K562 (cell line): ENCODE results near the gene MCM7. TPM values are rescaled to one million over a fixed set of nuclear protein-coding genes. Genes with fewer than 3 reads are reported as not detected.

ENCODE experiments used
- ATF6 ChIP-seq: sonication (generic); formaldehyde crosslinking; IDR thresholded peaks from 2 replicates; pipeline ENCODE4 v1.4.0; 2020; ENCODE audit warnings: mild to moderate bottlenecking, missing genetic modification reagents
- BRD9 ChIP-seq: fragments of 450-650 bp; IDR thresholded peaks from 2 replicates; pipeline ENCODE4 v1.6.1; 2018; ENCODE audit warnings: low read depth; ENCODE audit not compliant: partially characterized antibody
- CBFA2T2 ChIP-seq: fragments of 450-650 bp; conservative IDR thresholded peaks from 2 replicates; pipeline ENCODE4 v1.6.1; 2017; ENCODE audit warnings: mild to moderate bottlenecking
- FOXP1 ChIP-seq: sonication (generic); formaldehyde crosslinking; IDR thresholded peaks from 2 replicates; pipeline ENCODE4 v1.8.0; 2022; ENCODE audit warnings: mild to moderate bottlenecking, missing genetic modification reagents
- HDAC1 ChIP-seq, 2 experiments: fragments of 450-650 bp; IDR thresholded peaks; 2 replicates each; pipeline ENCODE4 v1.6.1; 2016 to 2017; ENCODE audit warnings: inconsistent platforms in 1 of 2, mild to moderate bottlenecking in 1 of 2, moderate library complexity in 1 of 2
- MAZ ChIP-seq, 2 experiments: fragments of 450-650 bp in 1 of 2; sonication (generic) in 1 of 2; formaldehyde crosslinking; IDR thresholded peaks in 1 of 2; conservative IDR thresholded peaks in 1 of 2; 2 replicates each; pipeline versions ENCODE4 v1.4.0 to v1.5.0; 2020; ENCODE audit warnings: mild to moderate bottlenecking in 1 of 2, missing genetic modification reagents in 1 of 2
- PHB ChIP-seq: fragments of 250-450 bp; sonication (Bioruptor Pico); IDR thresholded peaks from 2 replicates; pipeline ENCODE4 v1.5.0; 2021
- RNF2 ChIP-seq: sonication (generic); IDR thresholded peaks from 2 replicates; pipeline ENCODE4 v1.6.1; 2016
- SAP30 ChIP-seq: fragments of 200-600 bp; sonication (generic); IDR thresholded peaks from 2 replicates; pipeline ENCODE4 v1.6.1; 2012; ENCODE audit warnings: borderline replicate concordance, low read depth, mild to moderate bottlenecking, moderate library complexity, low read length, control low read depth, inconsistent platforms; ENCODE audit not compliant: insufficient read depth, poor library complexity, severe bottlenecking
- TCF3 ChIP-seq: sonication (generic); formaldehyde crosslinking; IDR thresholded peaks from 2 replicates; pipeline ENCODE4 v1.4.0; 2020; ENCODE audit warnings: mild to moderate bottlenecking, missing genetic modification reagents
- ZNF239 ChIP-seq: fragments of 250-450 bp; sonication (Bioruptor Pico); IDR thresholded peaks from 2 replicates; pipeline ENCODE4 v1.4.0; 2020; ENCODE audit warnings: mild to moderate bottlenecking
- ZNF41 ChIP-seq: fragments of 250-450 bp; sonication (Bioruptor Pico); conservative IDR thresholded peaks from 2 replicates; pipeline ENCODE4 v1.4.0; 2020; ENCODE audit warnings: mild to moderate bottlenecking
- ZNF76 ChIP-seq: fragments of 250-450 bp; sonication (Bioruptor Pico); IDR thresholded peaks from 2 replicates; pipeline ENCODE4 v1.4.0; 2020; ENCODE audit warnings: mild to moderate bottlenecking, moderate library complexity, borderline replicate concordance
- ZNF778 ChIP-seq: fragments of 450-650 bp; formaldehyde crosslinking; IDR thresholded peaks from 2 replicates; pipeline ENCODE4 v1.4.0; 2020; ENCODE audit warnings: mild to moderate bottlenecking, moderate library complexity
- polyA plus RNA-seq, 8 experiments: library from polyadenylated mRNA; depleted of rRNA in 4 of 8; stranded (reverse) in 5 of 8; unstranded in 3 of 8; fragments of >200 nt; fragmentation: Nextera tagmentation in 2 of 8; fragmentation: Illumina TruSeq in 1 of 8; extraction: Ambion mirVana in 2 of 8; extraction: Trizol in 1 of 8; gene quantifications; 2 replicates each; pipeline versions ENCODE4 v1.2.1 to v1.2.3, GENCODE V29; 2011 to 2014; ENCODE audit warnings: inconsistent platforms in 1 of 8, missing spikeins in 1 of 8
- total RNA-seq, 7 experiments: library from RNA; depleted of rRNA in 6 of 7; stranded (reverse); fragments of >200 nt in 6 of 7; fragmentation: Illumina TruSeq in 2 of 7; extraction: Trizol in 2 of 7; gene quantifications; 2 replicates each; pipeline versions ENCODE4 v1.2.1 to v1.2.3, GENCODE V29; 2011 to 2021; ENCODE audit warnings: low replicate concordance in 1 of 7
- TF ChIP-seq, protein P1 (sequence below): sonication (generic); formaldehyde crosslinking; IDR thresholded peaks from 2 replicates; pipeline ENCODE4 v1.8.1; 2023; ENCODE audit warnings: mild to moderate bottlenecking, missing genetic modification reagents
- TF ChIP-seq, protein P2 (sequence below): fragments of 250-450 bp; sonication (Bioruptor Pico); IDR thresholded peaks from 2 replicates; pipeline ENCODE4 v1.8.0; 2021; ENCODE audit warnings: mild to moderate bottlenecking, moderate library complexity
- TF ChIP-seq, protein P3 (sequence below): fragments of 450-650 bp; IDR thresholded peaks from 2 replicates; pipeline ENCODE4 v1.6.1; 2016

MCM7 gene
- total and polyA plus RNA-seq, 9 of the 15 experiments (the other 6 are each of a cell fraction or from before 2014, with no cell fraction given): 329 to 856 (median 437) TPM

DNA sequence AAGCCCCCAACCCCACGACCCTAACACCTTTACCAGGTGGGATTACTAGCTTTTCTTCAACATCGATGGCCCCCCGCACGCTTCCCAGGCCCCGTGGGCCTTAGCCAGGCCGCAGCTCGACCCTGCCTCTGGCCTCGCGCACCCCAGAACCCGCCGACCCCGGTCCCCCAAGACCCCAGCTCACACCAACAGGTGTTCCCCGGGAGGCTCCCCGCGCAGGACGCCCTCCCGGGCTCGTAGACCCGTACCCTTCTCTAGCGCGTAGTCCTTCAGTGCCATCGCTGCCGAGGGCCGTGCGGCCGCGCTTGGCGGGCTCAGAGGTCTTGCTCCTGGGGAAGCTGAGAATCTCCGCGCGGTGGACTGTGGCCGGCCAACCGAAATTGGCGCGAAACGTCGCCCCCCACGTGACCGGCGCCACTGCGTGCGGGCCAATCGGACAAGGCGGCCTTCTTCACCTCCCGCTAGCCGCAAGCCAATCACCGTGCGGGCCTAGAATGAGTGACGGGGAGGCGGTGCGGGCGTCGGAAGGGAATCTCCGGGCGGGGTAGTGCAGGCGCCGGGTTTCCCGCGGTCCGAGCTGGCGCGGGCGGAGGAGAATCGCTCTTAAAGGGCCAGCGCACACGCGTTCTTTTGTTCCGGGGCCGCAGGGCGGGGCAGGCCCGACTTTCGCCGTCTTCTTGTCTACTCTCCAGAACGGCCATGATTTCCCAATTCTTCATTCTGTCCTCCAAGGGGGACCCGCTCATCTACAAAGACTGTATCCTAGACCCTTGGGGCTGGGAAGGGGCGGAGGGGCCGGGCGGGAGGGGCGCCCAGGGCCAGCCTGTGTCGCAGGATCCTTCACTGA is at the start of gene MCM7, which contains the start of gene AP4M1 (continued):
- TF ChIP-seq CBFA2T2 (peak; percentile 84), HDAC1 (IDR thresholded peaks at IDR 0.05) (peak; percentile 13 to 96; a peak in 3 of 4 replicates), ZNF778 (no peak), ZNF76 (CRISPR knock-in tag) (0 out of 2 replicates have a peak, but pooled peaks have one; percentile 24), PHB (CRISPR knock-in tag) (0 out of 2 replicates have a peak, but pooled peaks have one; percentile 49), MAZ (CRISPR knock-in tag; conservative IDR thresholded peaks at IDR 0.05 in 1 of 2, IDR thresholded peaks at IDR 0.05 in 1 of 2) (peak; percentile 91 to 93), ZNF239 (CRISPR knock-in tag) (no peak), ATF6 (CRISPR knock-in tag) (0 out of 2 replicates have a peak, but pooled peaks have one; percentile 87), ZNF41 (0 out of 2 replicates have a peak, but pooled peaks have one; percentile 40), FOXP1 (CRISPR knock-in tag) (peak; percentile 45; the same call in 1 of the 2 replicates), RNF2 (peak; percentile 66), TCF3 (CRISPR knock-in tag) (peak; percentile 25; the same call in 1 of the 2 replicates), BRD9 (peak; percentile 46), SAP30 (peak; percentile 99)
- TF ChIP-seq, protein P1, sequence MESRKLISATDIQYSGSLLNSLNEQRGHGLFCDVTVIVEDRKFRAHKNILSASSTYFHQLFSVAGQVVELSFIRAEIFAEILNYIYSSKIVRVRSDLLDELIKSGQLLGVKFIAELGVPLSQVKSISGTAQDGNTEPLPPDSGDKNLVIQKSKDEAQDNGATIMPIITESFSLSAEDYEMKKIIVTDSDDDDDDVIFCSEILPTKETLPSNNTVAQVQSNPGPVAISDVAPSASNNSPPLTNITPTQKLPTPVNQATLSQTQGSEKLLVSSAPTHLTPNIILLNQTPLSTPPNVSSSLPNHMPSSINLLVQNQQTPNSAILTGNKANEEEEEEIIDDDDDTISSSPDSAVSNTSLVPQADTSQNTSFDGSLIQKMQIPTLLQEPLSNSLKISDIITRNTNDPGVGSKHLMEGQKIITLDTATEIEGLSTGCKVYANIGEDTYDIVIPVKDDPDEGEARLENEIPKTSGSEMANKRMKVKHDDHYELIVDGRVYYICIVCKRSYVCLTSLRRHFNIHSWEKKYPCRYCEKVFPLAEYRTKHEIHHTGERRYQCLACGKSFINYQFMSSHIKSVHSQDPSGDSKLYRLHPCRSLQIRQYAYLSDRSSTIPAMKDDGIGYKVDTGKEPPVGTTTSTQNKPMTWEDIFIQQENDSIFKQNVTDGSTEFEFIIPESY: peak; percentile 61; the same call in 1 of the 2 replicates
- TF ChIP-seq, protein P2, sequence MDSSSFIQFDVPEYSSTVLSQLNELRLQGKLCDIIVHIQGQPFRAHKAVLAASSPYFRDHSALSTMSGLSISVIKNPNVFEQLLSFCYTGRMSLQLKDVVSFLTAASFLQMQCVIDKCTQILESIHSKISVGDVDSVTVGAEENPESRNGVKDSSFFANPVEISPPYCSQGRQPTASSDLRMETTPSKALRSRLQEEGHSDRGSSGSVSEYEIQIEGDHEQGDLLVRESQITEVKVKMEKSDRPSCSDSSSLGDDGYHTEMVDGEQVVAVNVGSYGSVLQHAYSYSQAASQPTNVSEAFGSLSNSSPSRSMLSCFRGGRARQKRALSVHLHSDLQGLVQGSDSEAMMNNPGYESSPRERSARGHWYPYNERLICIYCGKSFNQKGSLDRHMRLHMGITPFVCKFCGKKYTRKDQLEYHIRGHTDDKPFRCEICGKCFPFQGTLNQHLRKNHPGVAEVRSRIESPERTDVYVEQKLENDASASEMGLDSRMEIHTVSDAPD (CRISPR knock-in tag): no peak
- TF ChIP-seq, protein P3, sequence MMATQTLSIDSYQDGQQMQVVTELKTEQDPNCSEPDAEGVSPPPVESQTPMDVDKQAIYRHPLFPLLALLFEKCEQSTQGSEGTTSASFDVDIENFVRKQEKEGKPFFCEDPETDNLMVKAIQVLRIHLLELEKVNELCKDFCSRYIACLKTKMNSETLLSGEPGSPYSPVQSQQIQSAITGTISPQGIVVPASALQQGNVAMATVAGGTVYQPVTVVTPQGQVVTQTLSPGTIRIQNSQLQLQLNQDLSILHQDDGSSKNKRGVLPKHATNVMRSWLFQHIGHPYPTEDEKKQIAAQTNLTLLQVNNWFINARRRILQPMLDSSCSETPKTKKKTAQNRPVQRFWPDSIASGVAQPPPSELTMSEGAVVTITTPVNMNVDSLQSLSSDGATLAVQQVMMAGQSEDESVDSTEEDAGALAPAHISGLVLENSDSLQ: peak; percentile 100
